GM12878 (cell line): ENCODE results near the gene ANK2. TPM values are rescaled to one million over a fixed set of nuclear protein-coding genes. Genes with fewer than 3 reads are reported as not detected.

Experiments used
- BMI1 ChIP-seq: fragments of 450-650 bp; IDR thresholded peaks from 2 replicates; pipeline ENCODE4 v1.6.1; 2016; ENCODE audit warnings: mild to moderate bottlenecking, moderate library complexity, borderline replicate concordance
- CREB1 ChIP-seq: IDR thresholded peaks from 2 replicates; pipeline ENCODE4 v1.6.1; 2012; ENCODE audit warnings: low read depth, mild to moderate bottlenecking, inconsistent platforms
- DPF2 ChIP-seq: fragments of 450-650 bp; IDR thresholded peaks from 2 replicates; pipeline ENCODE4 v1.6.1; 2017; ENCODE audit warnings: mild to moderate bottlenecking
- ESRRA ChIP-seq: IDR thresholded peaks from 2 replicates; pipeline ENCODE4 v1.6.1; 2012; ENCODE audit warnings: mild to moderate bottlenecking, low read length, improper control_type of control experiment
- FOXM1 ChIP-seq: IDR thresholded peaks from 2 replicates; pipeline ENCODE4 v1.6.1; 2012; ENCODE audit warnings: low read depth, mild to moderate bottlenecking, inconsistent platforms, low read length, moderate library complexity
- GABPA ChIP-seq: IDR thresholded peaks from 2 replicates; pipeline ENCODE4 v1.6.1; 2014; ENCODE audit warnings: antibody characterized with exemption, low read depth, mild to moderate bottlenecking, inconsistent platforms
- HCFC1 ChIP-seq: fragments of 150-350 bp; IDR thresholded peaks from 2 replicates; pipeline ENCODE4 v1.6.1; 2014; ENCODE audit warnings: low read length
- KLF5 ChIP-seq: fragments of 450-650 bp; IDR thresholded peaks from 2 replicates; pipeline ENCODE4 v1.6.1; 2014; ENCODE audit warnings: mild to moderate bottlenecking; ENCODE audit not compliant: partially characterized antibody
- LARP7 ChIP-seq: fragments of 450-650 bp; IDR thresholded peaks from 2 replicates; pipeline ENCODE4 v1.6.1; 2017; ENCODE audit warnings: mild to moderate bottlenecking
- MTA3 ChIP-seq: IDR thresholded peaks from 2 replicates; pipeline ENCODE4 v1.6.1; 2012; ENCODE audit warnings: low read length, inconsistent platforms, borderline replicate concordance
- NFIC ChIP-seq: IDR thresholded peaks from 2 replicates; pipeline ENCODE4 v1.6.1; 2012; ENCODE audit warnings: low read depth, mild to moderate bottlenecking, inconsistent platforms, low read length, moderate library complexity
- NKRF ChIP-seq: fragments of 450-650 bp; conservative IDR thresholded peaks from 2 replicates; pipeline ENCODE4 v1.6.1; 2017; ENCODE audit warnings: mild to moderate bottlenecking, moderate library complexity
- RFX5 ChIP-seq: IDR thresholded peaks from 2 replicates; pipeline ENCODE4 v1.6.1; 2011; ENCODE audit warnings: low read depth, low read length, improper control_type of control experiment
- SIX5 ChIP-seq: IDR thresholded peaks from 2 replicates; pipeline ENCODE4 v1.6.1; 2011; ENCODE audit warnings: mild to moderate bottlenecking, low read depth, low read length, moderate library complexity; ENCODE audit not compliant: severe bottlenecking
- SREBF2 ChIP-seq: IDR thresholded peaks from 2 replicates; pipeline ENCODE4 v1.6.1; 2012; ENCODE audit warnings: mild to moderate bottlenecking, low read length
- STAT3 ChIP-seq: IDR thresholded peaks from 2 replicates; pipeline ENCODE4 v1.6.1; 2011; ENCODE audit warnings: low read depth, low read length, improper control_type of control experiment
- SUZ12 ChIP-seq: fragments of 200-600 bp; sonication (generic); IDR thresholded peaks from one replicate; pipeline ENCODE4 v1.6.1; 2018; ENCODE audit warnings: antibody characterized with exemption, mild to moderate bottlenecking; ENCODE audit not compliant: unreplicated experiment
- TAF1 ChIP-seq: IDR thresholded peaks from 2 replicates; pipeline ENCODE4 v1.6.1; 2011; ENCODE audit warnings: mild to moderate bottlenecking, low read depth, low read length, borderline replicate concordance
- TARDBP ChIP-seq: IDR thresholded peaks from 2 replicates; pipeline ENCODE4 v1.6.1; 2016; ENCODE audit warnings: borderline replicate concordance
- TCF3 ChIP-seq: IDR thresholded peaks from 2 replicates; pipeline ENCODE4 v1.6.1; 2012; ENCODE audit warnings: low read depth, mild to moderate bottlenecking, low read length, borderline replicate concordance; ENCODE audit not compliant: insufficient read depth
- TCF7 ChIP-seq: IDR thresholded peaks from 2 replicates; pipeline ENCODE4 v1.6.1; 2014; ENCODE audit warnings: antibody characterized with exemption, borderline replicate concordance
- YBX1 ChIP-seq: fragments of 450-650 bp; IDR thresholded peaks from 2 replicates; pipeline ENCODE4 v1.6.1; 2016; ENCODE audit warnings: antibody characterized with exemption
- polyA plus RNA-seq, 11 experiments: library from polyadenylated mRNA; depleted of rRNA in 4 of 11; unstranded in 6 of 11; stranded (reverse) in 5 of 11; fragments of >200 nt; fragmentation: Nextera tagmentation in 4 of 11; fragmentation: Illumina TruSeq in 1 of 11; extraction: Ambion mirVana in 4 of 11; extraction: Trizol in 1 of 11; gene quantifications; 1 replicate in 1 of 11; 2 replicates in 10 of 11; pipeline versions ENCODE4 v1.2.1 to v1.2.3, GENCODE V29; 2011 to 2016; ENCODE audit warnings: inconsistent platforms in 2 of 11, missing spikeins in 2 of 11, low read depth in 1 of 11
- total RNA-seq, 4 experiments: library from RNA; depleted of rRNA in 3 of 4; stranded (reverse); fragments of >200 nt in 3 of 4; fragmentation: Illumina TruSeq in 1 of 4; extraction: Trizol in 1 of 4; gene quantifications; 2 replicates each; pipeline versions ENCODE4 v1.2.1 to v1.2.3, GENCODE V29; 2013 to 2021
- TF ChIP-seq, protein P1 (sequence below): fragments of 450-650 bp; IDR thresholded peaks from 2 replicates; pipeline ENCODE4 v1.6.1; 2017; ENCODE audit warnings: low read depth, mild to moderate bottlenecking, moderate library complexity
- TF ChIP-seq, protein P2 (sequence below): fragments of 450-650 bp; IDR thresholded peaks from 2 replicates; pipeline ENCODE4 v1.6.1; 2016; ENCODE audit warnings: mild to moderate bottlenecking, moderate library complexity, borderline replicate concordance
- TF ChIP-seq, protein P3 (sequence below): fragments of 450-650 bp; IDR thresholded peaks from 2 replicates; pipeline ENCODE4 v1.6.1; 2016; ENCODE audit warnings: mild to moderate bottlenecking

The ANK2 gene
- total and polyA plus RNA-seq, 10 of the 15 experiments (the other 5 are each of a cell fraction or from before 2014, with no cell fraction given): 1.6 to 13.0 (median 4.1) TPM

GRCh38 chr4:113316879-113317278, 267.4 kb downstream of the ANK2 start (continued):
- no peak for TF ChIP-seq RFX5
- TF ChIP-seq LARP7: no peak
- no peak for TF ChIP-seq TCF7
- TF ChIP-seq CREB1: 0 out of 2 replicates have a peak, but pooled peaks have one; percentile 22
- TF ChIP-seq NKRF: no peak
- TF ChIP-seq, protein P1, sequence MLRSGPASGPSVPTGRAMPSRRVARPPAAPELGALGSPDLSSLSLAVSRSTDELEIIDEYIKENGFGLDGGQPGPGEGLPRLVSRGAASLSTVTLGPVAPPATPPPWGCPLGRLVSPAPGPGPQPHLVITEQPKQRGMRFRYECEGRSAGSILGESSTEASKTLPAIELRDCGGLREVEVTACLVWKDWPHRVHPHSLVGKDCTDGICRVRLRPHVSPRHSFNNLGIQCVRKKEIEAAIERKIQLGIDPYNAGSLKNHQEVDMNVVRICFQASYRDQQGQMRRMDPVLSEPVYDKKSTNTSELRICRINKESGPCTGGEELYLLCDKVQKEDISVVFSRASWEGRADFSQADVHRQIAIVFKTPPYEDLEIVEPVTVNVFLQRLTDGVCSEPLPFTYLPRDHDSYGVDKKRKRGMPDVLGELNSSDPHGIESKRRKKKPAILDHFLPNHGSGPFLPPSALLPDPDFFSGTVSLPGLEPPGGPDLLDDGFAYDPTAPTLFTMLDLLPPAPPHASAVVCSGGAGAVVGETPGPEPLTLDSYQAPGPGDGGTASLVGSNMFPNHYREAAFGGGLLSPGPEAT: peak; percentile 44; the same call in 1 of the 2 replicates
- TF ChIP-seq TAF1: no peak
- TF ChIP-seq, protein P2, sequence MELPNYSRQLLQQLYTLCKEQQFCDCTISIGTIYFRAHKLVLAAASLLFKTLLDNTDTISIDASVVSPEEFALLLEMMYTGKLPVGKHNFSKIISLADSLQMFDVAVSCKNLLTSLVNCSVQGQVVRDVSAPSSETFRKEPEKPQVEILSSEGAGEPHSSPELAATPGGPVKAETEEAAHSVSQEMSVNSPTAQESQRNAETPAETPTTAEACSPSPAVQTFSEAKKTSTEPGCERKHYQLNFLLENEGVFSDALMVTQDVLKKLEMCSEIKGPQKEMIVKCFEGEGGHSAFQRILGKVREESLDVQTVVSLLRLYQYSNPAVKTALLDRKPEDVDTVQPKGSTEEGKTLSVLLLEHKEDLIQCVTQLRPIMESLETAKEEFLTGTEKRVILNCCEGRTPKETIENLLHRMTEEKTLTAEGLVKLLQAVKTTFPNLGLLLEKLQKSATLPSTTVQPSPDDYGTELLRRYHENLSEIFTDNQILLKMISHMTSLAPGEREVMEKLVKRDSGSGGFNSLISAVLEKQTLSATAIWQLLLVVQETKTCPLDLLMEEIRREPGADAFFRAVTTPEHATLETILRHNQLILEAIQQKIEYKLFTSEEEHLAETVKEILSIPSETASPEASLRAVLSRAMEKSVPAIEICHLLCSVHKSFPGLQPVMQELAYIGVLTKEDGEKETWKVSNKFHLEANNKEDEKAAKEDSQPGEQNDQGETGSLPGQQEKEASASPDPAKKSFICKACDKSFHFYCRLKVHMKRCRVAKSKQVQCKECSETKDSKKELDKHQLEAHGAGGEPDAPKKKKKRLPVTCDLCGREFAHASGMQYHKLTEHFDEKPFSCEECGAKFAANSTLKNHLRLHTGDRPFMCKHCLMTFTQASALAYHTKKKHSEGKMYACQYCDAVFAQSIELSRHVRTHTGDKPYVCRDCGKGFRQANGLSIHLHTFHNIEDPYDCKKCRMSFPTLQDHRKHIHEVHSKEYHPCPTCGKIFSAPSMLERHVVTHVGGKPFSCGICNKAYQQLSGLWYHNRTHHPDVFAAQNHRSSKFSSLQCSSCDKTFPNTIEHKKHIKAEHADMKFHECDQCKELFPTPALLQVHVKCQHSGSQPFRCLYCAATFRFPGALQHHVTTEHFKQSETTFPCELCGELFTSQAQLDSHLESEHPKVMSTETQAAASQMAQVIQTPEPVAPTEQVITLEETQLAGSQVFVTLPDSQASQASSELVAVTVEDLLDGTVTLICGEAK: peak; percentile 29; the same call in 1 of the 2 replicates
- TF ChIP-seq DPF2: no peak
- TF ChIP-seq SIX5: no peak
- no peak for TF ChIP-seq TARDBP
- no peak for TF ChIP-seq SREBF2
- no peak for TF ChIP-seq YBX1
- no peak for TF ChIP-seq HCFC1
- no peak for TF ChIP-seq STAT3
- TF ChIP-seq KLF5: no peak
- no peak for TF ChIP-seq ESRRA
- no peak for TF ChIP-seq SUZ12
- TF ChIP-seq BMI1: peak; percentile 30; the same call in 1 of the 2 replicates
- TF ChIP-seq, protein P3, sequence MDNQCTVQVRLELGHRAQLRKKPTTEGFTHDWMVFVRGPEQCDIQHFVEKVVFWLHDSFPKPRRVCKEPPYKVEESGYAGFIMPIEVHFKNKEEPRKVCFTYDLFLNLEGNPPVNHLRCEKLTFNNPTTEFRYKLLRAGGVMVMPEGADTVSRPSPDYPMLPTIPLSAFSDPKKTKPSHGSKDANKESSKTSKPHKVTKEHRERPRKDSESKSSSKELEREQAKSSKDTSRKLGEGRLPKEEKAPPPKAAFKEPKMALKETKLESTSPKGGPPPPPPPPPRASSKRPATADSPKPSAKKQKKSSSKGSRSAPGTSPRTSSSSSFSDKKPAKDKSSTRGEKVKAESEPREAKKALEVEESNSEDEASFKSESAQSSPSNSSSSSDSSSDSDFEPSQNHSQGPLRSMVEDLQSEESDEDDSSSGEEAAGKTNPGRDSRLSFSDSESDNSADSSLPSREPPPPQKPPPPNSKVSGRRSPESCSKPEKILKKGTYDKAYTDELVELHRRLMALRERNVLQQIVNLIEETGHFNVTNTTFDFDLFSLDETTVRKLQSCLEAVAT: no peak
- 0 out of 2 replicates have a peak, but pooled peaks have one; percentile 32 for TF ChIP-seq NFIC
- TF ChIP-seq MTA3: no peak
- no peak for TF ChIP-seq FOXM1
- peak; percentile 64; the same call in 1 of the 2 replicates for TF ChIP-seq GABPA
- TF ChIP-seq TCF3: no peak
